MM.1S (cell line): ENCODE data around the gene GPR139.

Experiments
- DNase-seq: peaks from one replicate; pipeline ENCODE4 v3.0.0-alpha.2; 2015
- H2AFZ ChIP-seq: fragments of 300-600 bp; sonication (generic); 2 replicates; pipeline ENCODE4 v1.6.0; 2016; ENCODE audit warnings: antibody characterized with exemption, low read length
- H3F3A ChIP-seq: fragments of 300-600 bp; sonication (generic); 2 replicates; pipeline ENCODE4 v1.6.1; 2016; ENCODE audit warnings: mild to moderate bottlenecking, antibody characterized with exemption, low read length, moderate library complexity, mixed read lengths; ENCODE audit not compliant: insufficient read depth
- H3K27ac ChIP-seq: fragments of 300-600 bp; sonication (generic); 2 replicates; pipeline ENCODE4 v1.5.1; 2016; ENCODE audit warnings: mild to moderate bottlenecking, low read length
- H3K27me3 ChIP-seq: fragments of 300-600 bp; sonication (generic); replicated peaks from 2 replicates; pipeline ENCODE4 v1.6.0; 2016; ENCODE audit warnings: low read length; ENCODE audit not compliant: insufficient read depth
- H3K36me3 ChIP-seq: fragments of 300-600 bp; sonication (generic); replicated peaks from 2 replicates; pipeline ENCODE4 v1.6.1; 2016; ENCODE audit warnings: mild to moderate bottlenecking, low read length, mixed read lengths; ENCODE audit not compliant: insufficient read depth
- H3K4me1 ChIP-seq: fragments of 300-600 bp; sonication (generic); 2 replicates; pipeline ENCODE4 v1.6.1; 2016; ENCODE audit warnings: low read length, mixed read lengths
- H3K4me2 ChIP-seq: fragments of 300-600 bp; sonication (generic); 2 replicates; pipeline ENCODE4 v1.6.0; 2016; ENCODE audit warnings: low read depth, low read length
- H3K4me3 ChIP-seq: fragments of 300-600 bp; sonication (generic); 2 replicates; pipeline ENCODE4 v1.5.1; 2016; ENCODE audit warnings: low read length, mixed read lengths
- H3K79me2 ChIP-seq: fragments of 300-600 bp; sonication (generic); 2 replicates; pipeline ENCODE4 v1.6.1; 2016; ENCODE audit warnings: mixed run types, low read length, mixed read lengths
- H3K9ac ChIP-seq: fragments of 300-600 bp; sonication (generic); 2 replicates; pipeline ENCODE4 v1.6.1; 2016; ENCODE audit warnings: low read length, mixed read lengths
- H3K9me2 ChIP-seq: fragments of 300-600 bp; sonication (generic); replicated peaks from 2 replicates; pipeline ENCODE4 v1.6.1; 2016; ENCODE audit warnings: mild to moderate bottlenecking, low read length, mixed read lengths; ENCODE audit not compliant: insufficient read depth
- H3K9me3 ChIP-seq: fragments of 300-600 bp; sonication (generic); replicated peaks from 2 replicates; pipeline ENCODE4 v1.6.1; 2016; ENCODE audit warnings: mild to moderate bottlenecking, low read length, mixed read lengths; ENCODE audit not compliant: insufficient read depth
- H4K20me1 ChIP-seq: fragments of 300-600 bp; sonication (generic); 2 replicates; pipeline ENCODE4 v1.6.1; 2016; ENCODE audit warnings: mild to moderate bottlenecking, low read length, moderate library complexity, mixed read lengths; ENCODE audit not compliant: insufficient read depth
- CTCF ChIP-seq: fragments of 300-600 bp; sonication (generic); IDR thresholded peaks from 2 replicates; pipeline ENCODE4 v1.5.1; 2016; ENCODE audit warnings: antibody characterized with exemption, low read length, mixed read lengths
- EZH2 ChIP-seq: fragments of 300-600 bp; sonication (generic); optimal IDR thresholded peaks from 2 replicates; pipeline ENCODE3; 2017; ENCODE audit warnings: low read depth, mild to moderate bottlenecking, antibody characterized with exemption, low read length, mixed read lengths
- EZH2phosphoT487 ChIP-seq: fragments of 300-600 bp; sonication (generic); IDR thresholded peaks from 2 replicates; pipeline ENCODE4 v1.6.1; 2018; ENCODE audit warnings: antibody characterized with exemption, low read length

GPR139 gene

DNA sequence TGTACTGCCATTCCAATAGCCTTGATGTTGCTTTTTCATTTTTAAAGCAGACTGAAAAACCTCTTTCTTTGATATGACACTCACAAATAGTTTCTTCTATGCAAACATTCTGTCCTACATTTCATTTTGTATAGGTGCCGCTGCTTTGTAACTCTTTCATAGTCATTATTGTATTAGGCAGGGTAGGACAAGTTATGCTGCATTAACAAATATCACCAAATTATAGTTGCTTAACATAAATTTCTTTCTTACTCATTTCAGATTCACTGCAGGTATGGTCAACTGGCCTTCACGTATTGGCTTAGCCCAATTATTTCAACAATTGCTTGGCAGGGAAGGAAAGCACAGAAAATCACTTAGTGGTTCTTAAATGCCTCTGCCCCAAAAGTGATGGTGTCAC lies 70.8 kb downstream of the GPR139 start:
- no peaks in the 10 kb centered on the region for H3K9me3 ChIP-seq
- H3F3A ChIP-seq = no peaks in the 10 kb centered on the region

DNA sequence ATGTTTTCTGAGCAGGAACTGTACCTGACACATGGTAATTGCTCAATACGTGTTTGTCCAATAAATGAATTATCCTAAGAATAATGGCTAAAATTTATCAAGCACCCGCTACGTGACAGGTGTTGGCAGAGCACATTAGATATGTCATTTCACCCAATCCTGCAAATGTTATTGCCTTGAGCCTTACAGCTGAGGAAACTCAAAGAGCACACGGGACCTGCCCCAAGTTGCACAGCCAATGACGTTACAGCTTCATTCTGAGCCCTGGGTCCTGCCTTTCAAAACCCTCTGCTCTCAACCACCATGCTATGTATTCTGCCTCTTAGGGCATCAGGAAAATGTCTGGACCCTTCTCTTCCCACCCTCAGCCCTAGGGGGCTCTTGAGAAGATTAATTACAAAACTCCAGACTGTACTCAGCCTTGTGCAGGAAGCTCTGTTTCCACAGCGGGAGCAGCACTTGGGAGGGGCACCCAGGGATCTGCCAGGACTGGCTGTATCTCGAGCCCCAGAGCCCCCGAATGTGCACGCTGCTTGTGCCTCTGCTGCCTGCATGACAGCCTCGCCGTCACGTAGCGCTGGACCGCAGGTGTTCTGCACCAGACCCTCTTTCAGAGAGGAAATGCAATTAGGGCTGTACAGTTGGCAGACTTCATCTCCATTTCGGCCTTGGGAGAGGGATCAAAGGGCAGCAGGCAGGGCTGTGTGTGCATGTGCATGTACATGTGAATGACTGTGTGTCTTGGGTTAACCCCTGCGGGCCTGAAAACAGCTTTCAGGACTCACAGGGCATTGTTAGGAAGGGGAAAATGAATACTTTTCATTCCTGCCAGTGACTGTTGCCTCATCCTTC lies 71.6 kb downstream of the GPR139 start:
- no peak for DNase-seq
- Histone ChIP-seq H3K27me3 (no peaks in the 10 kb centered on the region), H3K4me3 (no peak overlapping the region), H3K79me2 (no peaks in the 10 kb centered on the region), H3K36me3 (no peaks in the 10 kb centered on the region), H4K20me1 (no peaks in the 10 kb centered on the region), H3K9ac (no peak overlapping the region), H3K9me2 (no peaks in the 10 kb centered on the region), H3K9me3 (no peaks in the 10 kb centered on the region), H3K27ac (no peak overlapping the region), H3F3A (no peaks in the 10 kb centered on the region), H3K4me1 (no peaks in the 10 kb centered on the region), H3K4me2 (no peak overlapping the region), H2AFZ (no peak overlapping the region)
- TF ChIP-seq CTCF (no peak), EZH2 (no peak), EZH2phosphoT487 (no peak)

More for the DNA sequence above, 70.8 kb downstream of the GPR139 start:
- Histone ChIP-seq H4K20me1 (no peaks in the 10 kb centered on the region), H2AFZ (no peak overlapping the region), H3K79me2 (no peaks in the 10 kb centered on the region), H3K36me3 (no peaks in the 10 kb centered on the region), H3K4me1 (no peaks in the 10 kb centered on the region), H3K4me3 (no peak overlapping the region), H3K4me2 (no peak overlapping the region), H3K9me2 (no peaks in the 10 kb centered on the region), H3K27ac (no peak overlapping the region), H3K9ac (no peak overlapping the region), H3K27me3 (no peaks in the 10 kb centered on the region)
- TF ChIP-seq CTCF (no peak), EZH2phosphoT487 (no peak), EZH2 (no peak)
- no peak for DNase-seq

GRCh38 chr16:19997734-19998133 lies 76.0 kb downstream of the GPR139 start:
- Histone ChIP-seq H4K20me1 (no peaks in the 10 kb centered on the region), H3K9me2 (no peaks in the 10 kb centered on the region), H3K4me3 (no peak overlapping the region), H3F3A (no peaks in the 10 kb centered on the region), H3K27me3 (no peaks in the 10 kb centered on the region), H3K36me3 (no peaks in the 10 kb centered on the region), H3K79me2 (no peaks in the 10 kb centered on the region), H3K9ac (no peak overlapping the region), H3K4me2 (no peak overlapping the region), H3K4me1 (no peaks in the 10 kb centered on the region), H3K9me3 (no peaks in the 10 kb centered on the region), H2AFZ (no peak overlapping the region), H3K27ac (no peak overlapping the region)
- DNase-seq = no peak
- TF ChIP-seq EZH2phosphoT487 (no peak), CTCF (no peak), EZH2 (no peak)
